Stimulated activated CD4-positive, alpha-beta T cell treated with anti-CD3 and anti-CD28 coated beads, TNF-alpha, amount 100 ng/mL, for 4 hours (primary cell): ENCODE measurements around the gene CEP250.
"Not testable (repeated sequence)": the region's sequence is repeated elsewhere in the genome, so short reads cannot be mapped to it uniquely, and the experiment has no call there.

Experiments
- DNase-seq, 3 experiments: peaks; one replicate each; pipeline ENCODE4 v3.0.0-alpha.2; 2020; ENCODE audit warnings: low read depth in 3 of 3

The CEP250 gene

GRCh38 chr20:35454881-35455609 lies at the start of gene CEP250:
Gene CEP250 (plus strand): TSS chr20:35455598. CDS start chr20:35462368, 6,770 bp downstream.
- DNase-seq = peak; percentile 90 to 92 (median 91)

- DNase-seq = no peak
Measured at GRCh38 chr20:35405775-35406174, 49.6 kb upstream of the CEP250 start.

- DNase-seq = no peak
Measured at GRCh38 chr20:35408270-35408669, 47.1 kb upstream of the CEP250 start.

DNA sequence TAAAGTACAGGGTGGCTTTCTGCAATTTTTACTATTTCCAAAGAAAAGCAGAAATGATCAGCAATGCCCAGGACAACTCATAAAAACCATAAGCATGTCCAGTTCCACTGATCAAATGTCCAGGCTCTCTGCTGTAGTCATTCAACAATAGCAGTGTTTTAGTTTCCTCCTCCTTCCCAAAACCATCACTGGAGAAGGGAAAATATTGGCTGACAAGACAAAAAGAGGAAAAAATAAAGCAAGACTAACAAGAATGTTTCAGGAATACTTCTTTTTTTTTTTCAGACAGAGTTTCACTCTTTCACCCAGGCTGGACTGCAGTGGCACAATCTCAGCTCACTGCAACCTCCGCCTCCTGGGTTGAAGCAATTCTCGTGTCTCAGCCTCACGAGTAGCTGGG lies 45.9 kb upstream of the CEP250 start:
- no peak for DNase-seq

DNA sequence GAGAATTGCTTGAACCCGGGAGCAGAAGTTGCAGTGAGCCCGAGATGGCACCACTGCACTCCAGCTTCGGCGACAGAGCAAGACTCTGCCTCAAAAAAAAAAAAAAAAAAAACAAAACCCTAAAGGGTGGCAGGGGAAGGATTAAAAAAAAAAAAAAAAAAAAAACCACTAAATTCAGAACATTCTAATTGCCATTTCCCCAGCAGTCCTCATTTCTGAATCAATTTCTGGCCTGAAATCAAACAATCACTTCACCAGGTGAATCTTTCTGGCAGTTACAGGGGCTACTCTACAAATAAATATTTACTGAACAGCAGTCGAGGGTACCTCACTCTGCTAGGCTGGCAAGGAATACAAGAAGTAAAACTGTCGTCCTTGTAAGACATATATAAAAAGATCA lies 44.8 kb upstream of the CEP250 start:
- no peak for DNase-seq

DNA sequence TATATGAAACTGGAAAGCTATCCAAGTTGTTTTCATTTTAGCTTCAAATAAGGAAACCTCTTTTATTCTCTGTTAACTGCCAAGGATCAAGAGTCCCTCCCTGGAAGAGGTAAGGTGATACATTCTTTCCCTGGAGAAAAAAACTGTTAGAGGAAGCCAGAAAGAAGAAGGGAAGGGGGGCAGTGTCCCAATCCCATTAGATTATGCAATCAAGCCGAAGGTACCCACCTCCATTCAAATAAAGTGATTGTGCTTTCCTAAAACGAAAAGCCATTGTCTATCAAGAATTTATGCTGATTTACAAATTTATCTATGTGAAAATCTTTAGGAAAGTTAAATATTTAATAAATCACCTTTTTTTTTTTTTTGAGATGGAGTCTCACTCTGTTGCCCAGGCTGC lies 34.1 kb upstream of the CEP250 start:
- no peak for DNase-seq

DNA sequence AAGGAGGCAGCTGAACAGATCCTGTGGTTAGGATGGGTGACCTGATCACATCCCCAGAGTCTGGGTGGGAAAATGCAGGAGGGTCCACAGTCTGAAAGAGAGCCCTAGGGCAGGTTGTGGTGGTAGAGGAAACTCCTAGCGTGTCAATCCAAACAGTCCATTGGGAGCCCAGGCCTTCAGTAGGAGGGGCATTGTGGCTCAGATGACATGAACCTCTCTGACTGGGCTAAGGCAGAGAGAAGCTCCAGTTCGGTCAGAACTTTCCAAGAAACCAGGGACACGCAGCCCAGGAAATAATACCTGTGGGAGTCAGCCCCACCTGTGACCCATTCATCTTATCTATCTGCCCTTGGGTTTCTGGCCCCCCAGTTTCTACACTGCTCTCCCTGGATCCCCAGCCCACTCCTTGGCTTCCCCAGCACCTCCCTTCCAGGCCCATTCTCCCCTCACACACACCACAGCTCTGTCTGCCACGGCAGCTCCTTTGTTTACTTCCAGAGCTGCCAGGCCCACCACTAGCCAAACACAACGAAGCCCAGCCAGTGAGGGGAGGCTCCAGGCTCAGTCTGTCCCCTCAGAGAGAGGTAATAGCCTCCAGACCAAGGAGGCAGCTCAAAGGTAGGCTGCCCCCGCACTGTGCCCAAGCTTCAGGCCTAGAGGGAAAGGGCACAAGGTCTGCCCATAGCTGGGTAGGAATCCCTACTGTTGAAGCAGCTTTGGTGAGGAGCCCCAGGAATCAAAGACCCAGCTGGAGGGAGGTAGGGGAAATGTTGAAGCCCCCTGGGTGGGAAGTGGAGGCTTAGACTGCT lies 23.6 kb upstream of the CEP250 start:
- DNase-seq = no peak

- no peak for DNase-seq
Measured at GRCh38 chr20:35432430-35432735, 23.0 kb upstream of the CEP250 start.

DNA sequence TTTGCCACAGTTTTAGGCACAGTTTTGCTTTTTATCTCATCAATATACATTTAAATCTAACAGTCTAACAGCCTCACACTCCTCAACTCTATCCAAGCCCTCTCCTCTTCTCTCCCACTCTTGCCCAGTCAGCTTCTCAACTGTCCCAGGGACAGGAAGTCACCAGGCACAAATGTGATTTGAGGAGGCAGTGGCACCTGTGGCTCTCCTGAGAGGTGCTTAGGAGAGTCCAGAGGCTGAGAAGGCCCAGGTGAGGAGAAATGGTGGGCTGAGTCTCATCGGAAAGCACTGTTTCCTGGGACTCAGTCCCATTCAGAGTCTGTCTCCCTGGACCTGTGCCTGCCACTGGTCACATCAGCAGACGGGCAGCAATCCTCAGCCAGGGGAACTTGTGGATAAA lies 22.1 kb upstream of the CEP250 start:
- DNase-seq = no peak

DNA sequence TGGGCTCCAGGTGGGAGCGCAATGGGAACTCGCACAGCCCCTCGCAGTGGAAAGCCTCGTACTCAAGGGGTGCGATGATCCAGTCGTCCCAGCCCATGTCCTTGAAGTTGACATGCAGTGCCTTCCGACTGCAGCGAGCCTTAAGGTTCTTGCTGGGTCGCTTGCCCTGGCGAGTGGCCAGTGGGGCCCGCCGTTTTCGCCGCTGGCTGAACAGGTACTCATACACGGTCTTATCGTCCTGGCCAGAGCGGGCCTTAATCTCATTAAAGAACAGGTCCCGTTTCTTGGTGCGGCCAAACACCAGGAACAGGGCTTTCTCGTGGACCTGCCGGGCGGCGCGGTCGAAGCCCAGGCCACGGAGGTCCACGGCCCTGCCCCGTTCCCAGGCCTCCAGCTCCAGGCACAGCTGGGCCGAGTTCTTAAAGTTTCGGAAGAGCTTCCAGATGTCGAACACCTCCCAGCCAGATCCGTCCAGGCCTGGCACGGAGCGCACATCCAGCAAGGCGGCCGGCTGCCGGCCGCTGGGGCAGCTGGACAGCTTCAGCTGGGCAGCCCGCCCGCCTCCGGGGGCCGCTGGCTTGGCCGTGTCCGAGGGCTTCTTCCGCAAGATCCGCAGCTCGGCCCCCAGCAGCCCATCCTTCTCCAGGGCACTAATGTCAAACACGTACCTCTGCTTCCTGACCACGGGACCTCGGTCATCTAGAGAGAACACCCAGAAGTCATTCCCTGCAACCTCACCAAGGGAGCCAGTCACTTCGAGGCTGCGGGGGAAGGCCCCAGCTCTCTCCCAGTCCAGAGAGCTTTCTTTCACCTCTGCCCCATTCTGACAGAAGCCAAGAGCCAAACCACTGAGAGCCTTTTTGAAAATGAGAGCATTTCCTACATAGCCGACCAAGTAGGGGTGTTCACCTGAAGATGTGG lies 21.1 kb upstream of the CEP250 start:
- DNase-seq = no peak

- no peak for DNase-seq
Measured at GRCh38 chr20:35436177-35436573, 19.2 kb upstream of the CEP250 start.

DNA sequence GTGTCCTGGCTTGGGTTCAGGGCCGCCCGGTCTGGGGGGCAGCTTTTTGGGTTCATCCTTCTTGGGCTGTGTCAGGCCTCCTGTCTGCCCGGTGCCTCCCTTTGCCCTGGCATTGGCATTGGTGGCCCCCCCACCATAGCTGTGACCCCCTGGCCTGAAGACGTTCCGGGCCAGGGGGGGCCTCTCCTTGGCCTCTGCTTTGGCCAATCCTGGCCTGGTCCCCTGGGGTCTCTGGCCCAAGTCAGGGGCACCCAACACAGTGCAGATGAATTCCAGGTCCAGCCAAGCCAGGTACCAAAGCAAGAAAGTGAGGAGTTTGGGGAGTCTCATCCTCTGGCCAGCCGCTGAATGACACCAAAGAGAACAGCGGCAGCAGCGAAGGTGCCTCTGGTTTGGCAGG lies 17.8 kb upstream of the CEP250 start:
- no peak for DNase-seq

DNA sequence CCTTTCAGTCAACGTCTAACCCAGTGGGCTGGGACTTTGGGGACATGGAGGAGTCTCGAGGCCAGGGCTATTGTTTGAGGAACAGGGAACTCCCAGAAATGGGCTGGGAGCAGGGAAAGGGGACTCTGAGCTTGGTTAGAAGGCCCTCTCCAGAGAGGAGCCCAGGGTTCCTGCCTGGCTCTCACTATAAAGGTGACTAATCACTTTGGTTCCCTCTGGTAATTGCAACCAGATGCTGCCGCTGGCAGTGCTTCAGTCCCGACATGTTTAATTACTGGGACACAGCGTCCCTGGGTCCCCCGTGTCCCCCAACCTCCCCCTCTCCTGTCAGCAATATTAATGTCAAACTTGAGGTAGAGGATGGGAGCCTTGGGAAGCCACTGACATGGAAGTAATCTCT lies 12.4 kb upstream of the CEP250 start:
- no peak for DNase-seq

DNA sequence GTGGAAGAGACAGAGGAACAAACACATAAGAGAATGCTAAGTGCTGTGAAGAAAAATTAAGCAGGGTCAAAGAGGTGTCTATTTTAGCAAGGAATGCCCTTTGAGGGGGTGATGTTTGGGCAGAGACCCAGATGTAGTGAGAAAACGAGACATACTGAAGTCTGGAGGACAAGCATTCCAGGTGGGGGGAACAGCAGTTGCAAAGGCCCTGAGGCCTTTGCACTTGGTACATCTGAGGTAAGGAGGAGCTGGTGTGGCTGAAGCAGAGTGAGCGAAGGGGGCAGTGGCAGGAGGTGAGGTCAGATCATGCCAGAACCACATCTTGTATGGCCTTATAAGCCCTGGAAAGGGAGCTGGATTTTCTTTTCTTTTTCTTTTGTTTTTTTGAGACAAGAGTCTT lies 11.2 kb upstream of the CEP250 start:
- no peak for DNase-seq

GRCh38 chr20:35446356-35447078 lies 8.9 kb upstream of the CEP250 start:
- DNase-seq = no peak

GRCh38 chr20:35447082-35447789 lies 8.2 kb upstream of the CEP250 start:
- DNase-seq = peak; percentile 78 to 92 (median 82)

GRCh38 chr20:35448788-35449373 lies 6.5 kb upstream of the CEP250 start:
- DNase-seq = no peak

GRCh38 chr20:35449855-35450254 lies 5.5 kb upstream of the CEP250 start:
- not testable (repeated sequence) for DNase-seq

DNA sequence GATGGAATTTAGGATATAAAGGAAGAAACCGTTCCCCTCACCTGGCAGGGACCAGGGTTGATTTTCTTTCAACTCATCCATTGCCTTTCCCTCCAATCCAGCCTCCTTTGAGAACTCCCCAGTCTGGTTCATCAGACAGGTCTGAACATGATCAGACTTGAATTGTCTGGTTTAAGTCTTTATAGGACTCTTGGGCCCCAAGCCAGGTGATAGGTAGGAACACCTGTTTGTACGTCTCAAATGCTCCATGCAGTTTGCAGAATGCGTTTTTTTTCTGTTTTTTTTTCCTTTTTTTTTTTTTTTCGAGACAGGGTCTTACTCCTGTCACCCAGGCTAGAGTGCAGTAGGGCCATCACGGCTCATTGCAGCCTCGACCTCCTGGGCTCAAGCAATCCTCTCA lies 4.1 kb upstream of the CEP250 start:
- DNase-seq = no peak

DNA sequence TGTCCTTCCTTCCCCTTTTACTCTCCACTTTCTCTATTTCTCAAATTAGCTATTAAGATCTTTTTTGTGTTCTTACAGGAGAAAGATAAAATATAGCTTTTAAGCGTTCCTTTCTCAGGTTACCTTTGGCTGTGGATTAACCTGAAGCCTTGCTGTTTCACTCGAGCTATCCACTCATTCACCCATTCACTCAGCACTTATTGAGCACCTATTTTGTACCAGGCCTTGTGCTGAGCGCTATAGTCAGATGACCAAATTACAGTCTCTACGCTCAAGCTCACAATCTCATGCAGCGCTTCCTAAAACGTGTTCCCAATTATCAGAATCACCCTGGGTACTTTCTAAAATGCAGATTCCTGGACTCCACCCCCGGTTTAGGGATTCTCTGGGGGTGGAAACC lies 1.8 kb upstream of the CEP250 start:
- DNase-seq = no peak

GRCh38 chr20:35456700-35457099 lies 1.3 kb downstream of the CEP250 start:
- DNase-seq = not testable (repeated sequence)
